GM19455 (cell line): Measurements from ENCODE around the gene GALR3.

Experiments
- ATAC-seq: cut with Tn5 transposase; IDR thresholded peaks from one replicate; pipeline ENCODE4 v1.9.1; 2021; ENCODE audit not compliant: unreplicated experiment

GALR3 gene

DNA sequence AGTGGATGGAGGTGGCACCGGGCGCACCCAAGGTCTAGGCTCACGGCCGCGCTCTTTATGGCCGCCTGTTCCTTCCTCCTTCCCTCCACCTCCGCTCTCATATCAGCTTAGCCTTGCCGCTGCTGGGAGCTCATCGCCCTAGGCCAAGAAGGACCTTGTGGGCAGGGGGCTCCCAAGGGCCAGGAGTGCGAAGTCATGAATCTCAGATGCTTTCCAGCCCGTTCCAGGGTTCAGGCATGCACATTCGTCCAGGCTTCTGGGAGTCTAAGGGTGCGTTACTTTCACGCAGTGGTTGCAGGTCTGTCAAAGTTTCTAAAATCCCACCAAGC is 4.1 kb upstream of the GALR3 start:
- ATAC-seq, result no peak

DNA sequence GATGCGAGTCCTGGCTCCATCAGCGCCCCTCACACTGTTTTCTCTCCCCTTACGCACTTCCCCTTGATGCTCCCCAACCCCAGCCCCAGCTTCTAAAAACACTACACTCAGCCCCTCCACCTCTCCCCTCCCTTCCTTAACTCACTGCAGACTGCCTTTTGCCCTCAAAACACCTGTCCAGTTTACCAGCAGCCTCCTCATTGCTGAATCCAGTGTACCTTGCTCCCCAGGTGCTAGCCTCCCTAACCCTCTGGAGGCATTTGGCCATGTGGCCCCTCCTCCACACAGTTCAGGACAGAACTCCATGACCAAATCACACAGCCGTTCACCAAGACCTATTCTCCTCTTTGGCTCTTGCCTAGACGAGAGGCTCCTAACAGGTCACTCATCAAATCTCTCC is 2.8 kb upstream of the GALR3 start:
- no peak for ATAC-seq

DNA sequence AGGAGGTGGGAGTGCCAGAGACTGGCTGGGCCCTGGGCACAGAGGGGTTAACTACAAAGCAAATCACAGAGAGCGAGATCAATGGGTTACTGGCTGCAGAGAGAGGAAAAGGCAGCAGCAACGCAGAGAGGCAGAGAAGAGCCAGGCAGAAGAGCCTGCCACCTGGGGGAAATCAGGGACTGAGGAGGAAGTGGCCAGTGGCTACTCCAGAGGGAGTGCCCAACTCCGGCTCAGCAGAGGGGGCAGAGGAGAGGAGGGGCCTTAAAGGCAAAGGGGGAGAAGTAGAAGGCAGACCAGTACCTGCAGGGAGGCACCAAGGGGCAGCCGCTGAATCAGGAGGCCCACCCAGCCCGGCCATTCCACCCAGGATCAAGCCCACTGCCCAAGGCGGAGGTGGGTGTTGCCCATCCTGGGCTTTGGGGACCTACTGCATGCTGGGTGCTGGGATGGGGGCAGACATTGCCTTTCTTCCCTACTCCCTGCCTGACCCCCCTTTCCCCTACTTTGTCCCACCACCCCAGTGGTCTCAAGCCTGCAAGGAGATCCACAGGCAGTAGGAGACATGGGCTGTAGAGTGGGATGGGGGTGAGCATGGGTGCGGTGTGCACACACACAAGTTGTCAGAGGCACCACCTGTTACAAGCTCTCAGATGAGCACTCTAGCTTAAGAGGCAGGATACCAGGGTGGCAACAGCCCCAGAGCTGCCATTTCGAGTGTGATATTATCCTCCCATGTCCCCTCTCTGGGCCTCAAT is 926 bp upstream of the GALR3 start:
- no peak for ATAC-seq

DNA sequence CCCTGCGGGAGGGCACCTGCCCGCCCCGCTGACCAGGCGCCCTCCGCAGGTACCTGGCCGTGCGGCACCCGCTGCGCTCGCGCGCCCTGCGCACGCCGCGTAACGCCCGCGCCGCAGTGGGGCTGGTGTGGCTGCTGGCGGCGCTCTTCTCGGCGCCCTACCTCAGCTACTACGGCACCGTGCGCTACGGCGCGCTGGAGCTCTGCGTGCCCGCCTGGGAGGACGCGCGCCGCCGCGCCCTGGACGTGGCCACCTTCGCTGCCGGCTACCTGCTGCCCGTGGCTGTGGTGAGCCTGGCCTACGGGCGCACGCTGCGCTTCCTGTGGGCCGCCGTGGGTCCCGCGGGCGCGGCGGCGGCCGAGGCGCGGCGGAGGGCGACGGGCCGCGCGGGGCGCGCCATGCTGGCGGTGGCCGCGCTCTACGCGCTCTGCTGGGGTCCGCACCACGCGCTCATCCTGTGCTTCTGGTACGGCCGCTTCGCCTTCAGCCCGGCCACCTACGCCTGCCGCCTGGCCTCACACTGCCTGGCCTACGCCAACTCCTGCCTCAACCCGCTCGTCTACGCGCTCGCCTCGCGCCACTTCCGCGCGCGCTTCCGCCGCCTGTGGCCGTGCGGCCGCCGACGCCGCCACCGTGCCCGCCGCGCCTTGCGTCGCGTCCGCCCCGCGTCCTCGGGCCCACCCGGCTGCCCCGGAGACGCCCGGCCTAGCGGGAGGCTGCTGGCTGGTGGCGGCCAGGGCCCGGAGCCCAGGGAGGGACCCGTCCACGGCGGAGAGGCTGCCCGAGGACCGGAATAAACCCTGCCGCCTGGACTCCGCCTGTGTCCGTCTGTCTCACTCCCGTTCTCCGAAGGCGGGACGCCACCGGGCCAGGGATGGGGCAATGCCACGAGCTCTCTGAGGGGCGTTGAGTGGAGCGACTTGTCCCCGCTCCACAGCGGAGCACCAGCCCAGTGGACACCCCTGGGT is 1.8 kb downstream of the GALR3 start:
- ATAC-seq, result no peak

DNA sequence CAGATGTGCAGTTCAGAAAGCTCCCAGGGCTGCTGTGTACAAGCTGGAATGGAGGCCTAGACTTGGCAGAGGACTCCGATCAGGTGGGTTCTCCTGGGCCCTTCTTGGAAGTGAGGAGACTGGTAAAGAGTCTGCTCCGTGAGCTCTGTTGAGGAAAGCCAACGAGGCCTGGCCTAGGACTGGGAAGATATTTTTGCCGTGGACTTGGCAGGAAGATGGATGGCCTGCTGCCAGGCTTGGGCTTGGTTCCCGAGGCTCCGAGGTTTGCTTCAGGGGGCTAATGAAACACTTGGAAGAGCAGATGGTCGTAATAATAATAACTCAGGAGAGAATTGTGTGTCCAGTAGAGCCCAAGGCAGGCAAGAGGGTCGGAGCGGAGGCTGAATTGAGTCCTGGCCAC is 3.9 kb downstream of the GALR3 start:
- no peak for ATAC-seq

DNA sequence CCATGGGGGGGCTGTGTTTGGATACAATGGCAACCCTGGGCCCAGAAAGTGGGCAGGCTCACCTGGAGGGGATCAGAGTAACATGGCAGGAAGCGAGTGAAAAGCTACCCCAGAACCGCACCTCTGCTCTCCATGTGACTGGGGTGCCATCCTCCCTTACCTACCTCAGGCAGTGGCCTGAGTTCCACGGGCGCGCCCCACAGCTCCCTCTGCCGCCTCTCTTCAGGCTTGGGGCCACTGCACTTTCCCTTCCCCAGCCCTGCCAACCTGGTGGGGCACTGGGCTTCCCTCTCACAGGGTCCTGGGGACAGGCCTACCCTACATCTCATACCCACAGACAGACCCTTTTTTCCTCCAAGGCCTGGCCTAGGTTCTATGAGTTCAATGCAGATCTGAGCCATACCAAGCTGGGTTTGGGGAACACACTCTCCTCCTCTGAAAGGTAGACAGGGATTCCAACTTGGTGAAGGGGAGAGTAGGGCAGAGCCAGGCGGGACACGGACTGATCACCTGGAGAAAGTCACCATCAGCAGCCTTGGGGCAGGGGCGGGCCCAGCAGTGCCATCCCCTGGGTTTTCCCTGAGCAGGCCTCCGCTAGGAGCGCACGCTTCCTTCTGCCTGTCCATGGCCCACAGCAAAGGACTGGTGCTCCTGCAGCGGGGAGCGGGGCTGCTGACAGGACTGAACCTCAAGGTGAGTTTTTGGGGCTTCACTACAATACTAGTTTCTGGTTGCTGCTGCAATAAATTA is 7.1 kb downstream of the GALR3 start:
- no peak for ATAC-seq

DNA sequence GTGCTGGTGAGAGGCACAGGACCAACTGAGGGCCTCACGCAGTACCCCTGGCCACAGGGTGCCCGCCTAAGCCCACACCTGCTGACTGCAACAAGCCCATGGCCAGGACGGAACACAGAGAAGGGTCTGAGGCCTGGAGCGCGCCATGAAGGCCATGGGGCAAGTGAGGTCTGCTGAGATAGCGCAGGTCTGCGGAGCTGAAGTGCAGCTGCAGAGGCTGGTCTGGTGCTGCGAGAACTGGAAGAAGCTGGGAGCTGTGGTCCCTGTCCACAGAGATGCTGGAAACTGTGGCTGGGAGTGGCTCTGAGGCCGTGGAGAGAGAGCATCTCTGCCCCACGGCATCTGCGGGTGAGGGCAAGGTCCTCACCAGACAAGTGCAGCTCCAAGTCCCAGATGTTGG is 8.3 kb downstream of the GALR3 start:
- ATAC-seq, result no peak

DNA sequence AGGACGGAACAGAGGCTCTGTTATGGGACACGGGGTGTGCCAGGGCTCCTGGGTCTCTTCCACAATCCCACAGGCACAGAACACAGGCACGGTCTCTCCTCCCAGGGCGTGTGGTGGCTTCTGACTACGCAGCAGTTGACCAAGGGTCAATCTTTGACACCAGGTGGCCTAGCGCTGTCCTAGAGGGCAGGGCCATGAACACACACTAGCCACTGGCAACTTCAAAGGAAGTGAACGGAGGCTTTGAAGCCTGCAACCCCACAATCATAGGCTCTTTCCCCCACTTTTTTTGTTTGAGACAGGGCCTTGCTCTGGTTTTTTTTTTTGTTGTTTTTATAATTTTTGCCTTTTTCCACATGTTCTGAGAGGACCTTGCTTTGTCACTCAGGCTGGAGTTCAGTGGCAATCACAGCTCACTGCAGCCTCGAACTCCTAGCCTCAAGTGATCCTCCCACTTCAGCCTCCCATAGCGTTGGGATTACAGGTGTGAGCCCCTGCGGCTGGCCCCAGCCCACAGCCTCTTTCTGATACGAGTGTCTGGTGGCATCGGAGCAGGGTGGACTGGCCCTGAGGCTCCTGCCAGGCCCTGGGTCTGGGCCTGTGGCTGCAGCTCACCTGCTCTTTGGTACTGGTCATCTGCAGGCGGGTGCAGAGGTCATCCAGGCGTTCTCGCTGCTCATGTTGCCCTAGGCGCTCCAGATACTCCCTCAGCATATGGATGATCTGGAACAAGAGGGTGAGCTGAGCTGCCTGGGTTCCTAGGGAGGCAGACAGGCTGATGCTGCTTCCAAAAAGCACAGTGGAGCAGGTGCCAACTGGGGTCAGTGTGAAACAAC is 9.1 kb downstream of the GALR3 start:
- no peak for ATAC-seq

DNA sequence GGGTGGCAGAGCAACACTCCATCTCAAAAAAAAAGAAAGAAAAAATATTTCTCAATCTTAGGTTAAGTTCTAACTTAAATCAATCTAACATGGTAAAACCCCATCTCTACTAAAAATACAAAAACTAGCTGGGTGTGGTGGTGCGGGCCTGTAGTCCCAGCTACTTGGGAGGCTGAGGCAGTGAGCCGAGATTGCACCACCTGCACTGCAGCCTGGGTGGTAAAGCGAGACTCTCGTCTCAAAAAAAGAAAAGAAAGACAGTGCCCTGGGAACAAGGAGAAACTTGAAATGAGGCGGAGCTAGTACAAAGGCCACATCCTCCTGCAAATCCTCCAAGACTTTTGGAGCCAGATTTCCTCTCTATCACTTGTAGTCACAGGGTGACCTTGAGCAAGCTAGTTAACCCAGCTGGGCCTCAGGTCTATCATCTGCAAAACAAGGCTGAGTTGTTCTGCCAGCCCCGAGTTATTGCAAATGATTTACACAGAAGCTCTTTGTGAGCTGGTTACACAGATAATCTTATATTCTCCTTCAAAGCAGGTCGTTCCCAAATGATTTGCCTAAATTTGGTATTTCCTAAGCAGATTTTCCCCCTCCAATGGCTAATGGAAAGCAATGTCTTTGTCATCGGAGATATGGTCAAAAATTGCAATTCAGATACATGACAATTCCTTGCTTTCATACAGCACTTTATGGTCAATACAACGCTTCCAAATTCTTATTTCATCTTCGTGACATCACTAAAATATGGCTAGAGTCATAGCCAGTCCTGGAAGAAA is 19.0 kb downstream of the GALR3 start:
- no peak for ATAC-seq

DNA sequence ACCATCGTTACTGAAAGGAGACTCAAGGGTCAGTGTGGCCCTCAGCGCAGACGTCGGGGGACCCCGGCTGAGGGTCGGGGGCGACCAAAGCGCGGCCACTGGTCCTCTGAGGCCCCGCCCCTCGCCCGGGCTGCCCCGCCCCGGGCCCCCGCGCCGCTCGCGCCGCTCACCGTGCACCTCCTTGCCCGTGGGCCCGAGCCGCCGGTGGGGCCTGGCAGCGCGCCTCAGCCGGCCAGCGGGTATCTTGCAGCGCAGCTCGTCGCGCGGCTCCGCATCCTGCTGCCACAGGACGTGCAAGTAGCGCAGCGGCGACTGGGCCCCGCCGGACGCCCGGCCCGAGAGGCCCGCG is 20.5 kb downstream of the GALR3 start:
- peak; percentile 48 for ATAC-seq

DNA sequence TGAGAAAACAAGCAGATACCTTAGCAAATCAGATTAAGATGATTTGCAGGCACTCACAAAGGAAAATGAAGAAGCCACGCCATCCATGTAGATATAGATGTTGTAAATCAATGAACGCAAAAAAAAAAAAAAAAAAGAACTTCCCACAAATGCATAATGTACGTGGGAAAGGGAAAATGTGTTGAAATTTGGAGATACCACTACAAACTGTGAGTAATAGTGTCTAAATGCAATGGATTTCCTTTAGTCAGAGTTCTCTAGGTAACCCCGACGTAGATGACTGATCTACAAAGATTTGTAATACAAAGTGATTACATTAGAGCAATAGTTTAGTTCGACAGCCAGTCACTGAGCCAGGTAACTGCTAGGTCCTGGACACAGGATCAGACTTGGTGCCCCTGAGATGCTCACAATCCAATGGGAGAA is 21.7 kb downstream of the GALR3 start:
- ATAC-seq, result no peak

DNA sequence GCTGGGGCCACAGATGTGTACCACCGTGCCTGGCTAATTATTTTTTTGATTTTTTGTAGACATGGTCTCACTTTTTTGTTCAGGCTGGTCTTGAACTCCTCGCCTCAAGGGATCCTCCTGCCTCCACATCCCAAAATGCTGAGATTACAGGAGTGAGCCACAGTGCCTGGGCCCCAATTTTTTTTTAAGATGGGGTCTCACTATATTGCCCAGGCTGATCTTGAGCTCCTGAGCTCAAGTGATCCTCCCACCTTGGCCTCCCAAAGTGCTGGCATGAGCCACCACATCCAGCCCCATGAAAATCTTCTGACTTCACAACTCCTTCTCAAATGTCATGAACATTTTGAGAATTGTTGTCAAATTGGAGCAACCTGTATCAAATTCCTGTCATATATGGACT is 23.3 kb downstream of the GALR3 start:
- ATAC-seq, result no peak

DNA sequence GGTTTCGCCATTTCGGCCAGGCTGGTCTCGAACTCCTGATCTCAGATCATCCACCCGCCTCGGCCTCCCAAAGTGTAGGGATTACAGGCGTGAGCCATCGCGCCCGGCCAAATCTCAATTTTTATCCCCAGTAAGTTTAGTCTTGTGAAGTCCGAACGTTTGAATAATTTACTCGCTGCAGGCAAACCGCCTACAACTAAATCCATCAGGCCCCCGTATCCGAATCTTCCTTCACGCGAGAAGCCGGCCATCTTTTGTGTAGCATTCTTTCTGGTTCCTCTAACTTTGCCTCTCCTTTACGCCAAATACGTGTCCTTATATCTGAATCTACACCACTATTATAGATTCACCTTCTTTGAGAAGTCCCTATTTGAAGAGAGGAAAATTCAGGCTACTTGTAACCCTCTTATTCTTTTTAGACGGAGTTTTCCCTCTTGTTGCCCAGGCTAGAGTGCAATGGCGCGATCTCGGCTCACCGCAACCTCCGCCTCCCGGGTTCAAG is 25.5 kb downstream of the GALR3 start:
- no peak for ATAC-seq

DNA sequence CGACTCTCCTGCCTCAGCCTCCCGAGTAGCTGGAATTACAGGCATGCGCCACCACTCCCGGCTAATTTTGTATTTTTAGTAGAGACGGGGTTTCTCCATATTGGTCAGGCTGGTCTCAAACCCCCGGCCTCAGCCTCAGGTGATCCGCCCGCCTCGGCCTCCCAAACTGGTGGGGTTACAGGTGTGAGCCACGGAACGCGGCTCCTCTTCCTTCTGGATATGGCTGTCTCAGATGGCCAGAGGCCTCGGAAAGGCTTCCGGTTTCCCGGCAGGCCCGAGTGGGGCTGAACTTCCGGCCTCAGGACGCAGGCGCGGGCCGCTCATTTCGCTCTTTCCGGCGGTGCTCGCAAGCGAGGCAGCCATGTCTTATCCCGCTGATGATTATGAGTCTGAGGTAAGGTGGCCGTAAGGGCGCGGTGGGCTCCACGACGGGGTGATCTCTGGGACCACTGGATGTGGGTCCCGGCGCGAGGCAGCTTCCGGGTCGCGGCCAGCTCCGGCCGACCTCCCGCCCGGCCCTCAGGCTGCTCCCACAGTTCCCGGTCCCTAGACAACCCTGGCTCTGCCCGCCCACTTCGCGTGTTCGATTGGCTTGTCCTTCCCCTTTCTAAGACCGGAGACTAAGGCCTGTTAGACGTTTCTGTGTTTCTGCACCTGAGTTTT is 26.0 kb downstream of the GALR3 start, which contains the start of gene EIF3L:
TSS of gene EIF3L (plus strand) at position 331 of the 663 bp plus-strand sequence. CDS start at position 362, 31 bp downstream.
- ATAC-seq, result peak; percentile 61

DNA sequence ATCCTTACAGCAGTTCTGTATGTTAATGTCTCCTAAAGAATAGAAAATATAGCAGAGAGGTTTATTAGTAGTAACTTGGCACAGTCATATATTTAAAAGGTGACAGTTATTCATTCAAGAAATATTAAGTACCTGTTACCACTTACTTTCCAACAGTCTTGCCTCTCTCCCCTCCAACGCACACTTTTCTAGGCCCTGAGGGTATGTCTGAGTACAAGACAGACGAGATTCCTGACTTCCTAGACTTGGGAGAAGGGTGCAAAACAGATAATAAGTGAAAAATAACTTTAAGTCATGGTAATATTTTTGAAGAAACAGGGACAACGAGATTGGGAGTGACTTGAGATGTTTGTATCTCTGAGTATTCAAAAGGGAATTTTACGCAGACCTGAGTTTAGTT is 27.6 kb downstream of the GALR3 start:
- ATAC-seq, result no peak

DNA sequence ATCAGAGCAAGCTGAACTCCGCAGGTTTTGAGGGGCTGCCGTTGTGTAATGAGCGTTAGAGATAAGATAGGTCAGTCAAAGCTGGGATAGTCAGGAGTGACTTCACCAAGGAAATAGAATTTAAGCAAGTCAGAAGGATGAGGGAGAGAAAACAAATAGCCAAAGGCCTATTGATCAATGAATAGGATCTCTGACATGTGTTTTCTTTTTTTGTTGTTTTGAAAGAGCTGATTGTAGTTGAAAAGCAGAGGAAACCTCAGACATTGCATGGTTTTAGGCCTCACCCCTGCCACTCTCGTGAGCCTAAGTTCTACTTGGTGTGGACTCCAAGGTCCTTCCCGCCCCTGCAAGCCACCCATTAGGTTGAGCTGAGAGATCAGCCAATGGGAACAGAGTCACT is 29.2 kb downstream of the GALR3 start:
- ATAC-seq, result no peak

DNA sequence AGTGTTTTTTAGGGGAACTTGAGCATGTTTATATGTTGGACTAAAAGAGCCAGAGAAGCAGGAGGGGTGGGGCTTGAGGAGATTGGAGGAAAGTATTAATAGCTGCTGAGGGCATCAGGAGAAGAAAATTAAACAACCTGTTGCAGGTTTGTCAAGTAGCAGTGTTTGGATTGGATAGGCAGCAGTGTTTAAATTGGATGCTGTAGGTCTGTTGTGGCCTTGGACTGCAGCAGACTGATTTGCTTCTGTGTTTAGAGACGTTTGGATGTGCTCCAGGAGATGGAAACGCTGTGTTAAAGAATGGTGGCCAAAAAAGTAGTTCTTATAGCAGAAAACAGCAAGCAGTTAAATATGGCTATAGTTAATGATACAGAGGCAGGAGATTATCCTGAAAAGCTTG is 31.8 kb downstream of the GALR3 start:
- ATAC-seq, result no peak

DNA sequence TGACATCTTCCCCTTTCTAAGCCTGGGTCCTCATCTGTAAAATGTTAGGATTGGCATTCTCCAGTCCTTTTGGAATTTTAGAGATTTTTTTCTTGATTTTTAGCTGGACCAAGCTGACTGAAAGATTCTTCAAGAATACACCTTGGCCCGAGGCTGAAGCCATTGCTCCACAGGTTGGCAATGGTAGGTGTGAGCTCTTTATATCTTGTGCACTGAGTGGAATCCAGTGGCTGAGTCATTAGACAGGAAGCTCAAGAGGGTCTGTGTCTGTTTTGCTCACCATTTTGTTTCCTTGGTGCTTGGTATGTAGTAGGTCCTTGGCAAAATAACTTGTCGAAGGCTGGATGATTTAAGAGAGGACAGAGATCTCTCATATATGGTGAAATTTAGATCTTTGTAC is 32.3 kb downstream of the GALR3 start:
- no peak for ATAC-seq

DNA sequence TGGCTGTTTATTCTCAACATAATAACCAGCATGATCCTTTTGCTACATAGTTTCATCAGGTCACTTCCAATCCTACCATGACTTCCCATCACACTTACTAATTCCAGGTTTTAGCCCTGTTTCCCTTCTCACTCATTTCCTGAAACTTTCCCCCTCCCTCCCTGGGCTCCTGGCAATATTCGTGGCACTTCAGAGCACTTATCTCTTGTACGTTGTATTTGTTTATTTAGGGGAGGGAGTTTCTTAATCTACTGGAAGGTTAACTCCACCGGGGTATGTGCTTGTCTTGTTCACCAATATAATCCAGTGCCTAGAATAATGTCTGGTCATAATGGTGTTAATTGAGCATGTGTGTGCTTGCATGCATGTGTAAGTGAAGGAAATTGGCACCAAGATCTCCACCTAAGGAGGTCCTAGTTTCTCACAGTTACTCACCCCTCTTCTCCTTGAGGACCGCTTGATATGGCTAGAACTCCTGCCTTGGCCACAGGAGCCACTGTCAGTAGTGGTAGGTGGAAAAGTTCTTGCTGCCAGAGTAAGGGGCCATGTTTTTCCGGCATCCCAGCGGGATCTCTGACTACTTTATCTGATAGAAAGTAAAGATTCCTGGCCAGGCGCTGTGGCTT is 37.7 kb downstream of the GALR3 start:
- ATAC-seq, result no peak
